Measurements from ENCODE around the gene IL31.

DNA sequence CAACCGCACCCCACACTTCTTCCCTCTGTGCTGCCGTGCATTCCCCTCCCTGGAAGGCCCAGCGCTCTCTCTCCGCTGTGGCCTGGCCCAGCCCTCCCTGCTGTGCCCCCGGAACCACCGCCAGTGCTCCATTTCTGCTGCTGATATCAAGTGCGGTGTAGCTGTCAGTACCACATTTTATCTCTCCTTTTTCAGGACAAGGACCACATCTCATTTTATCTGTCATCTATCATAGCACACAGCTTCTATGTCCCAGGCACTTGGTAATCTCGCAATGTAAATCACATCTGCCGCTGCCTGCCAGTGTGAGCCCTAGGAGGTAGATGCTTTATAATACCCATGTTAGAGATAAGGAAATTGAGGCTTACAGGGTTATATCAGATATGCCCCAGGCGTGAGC is 18.3 kb downstream of the IL31 start:
- TF ChIP-seq, protein P1, sequence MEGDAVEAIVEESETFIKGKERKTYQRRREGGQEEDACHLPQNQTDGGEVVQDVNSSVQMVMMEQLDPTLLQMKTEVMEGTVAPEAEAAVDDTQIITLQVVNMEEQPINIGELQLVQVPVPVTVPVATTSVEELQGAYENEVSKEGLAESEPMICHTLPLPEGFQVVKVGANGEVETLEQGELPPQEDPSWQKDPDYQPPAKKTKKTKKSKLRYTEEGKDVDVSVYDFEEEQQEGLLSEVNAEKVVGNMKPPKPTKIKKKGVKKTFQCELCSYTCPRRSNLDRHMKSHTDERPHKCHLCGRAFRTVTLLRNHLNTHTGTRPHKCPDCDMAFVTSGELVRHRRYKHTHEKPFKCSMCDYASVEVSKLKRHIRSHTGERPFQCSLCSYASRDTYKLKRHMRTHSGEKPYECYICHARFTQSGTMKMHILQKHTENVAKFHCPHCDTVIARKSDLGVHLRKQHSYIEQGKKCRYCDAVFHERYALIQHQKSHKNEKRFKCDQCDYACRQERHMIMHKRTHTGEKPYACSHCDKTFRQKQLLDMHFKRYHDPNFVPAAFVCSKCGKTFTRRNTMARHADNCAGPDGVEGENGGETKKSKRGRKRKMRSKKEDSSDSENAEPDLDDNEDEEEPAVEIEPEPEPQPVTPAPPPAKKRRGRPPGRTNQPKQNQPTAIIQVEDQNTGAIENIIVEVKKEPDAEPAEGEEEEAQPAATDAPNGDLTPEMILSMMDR (IDR thresholded peaks at IDR 0.05; ENCODE audit: low read depth, low read length) = no peak
- no peak for TF ChIP-seq EZH2phosphoT487 (IDR thresholded peaks at IDR 0.05; ENCODE audit: low read depth)

All from OCI-LY3 (cell line).